Activated naive CD8-positive, alpha-beta T cell treated with anti-CD3 and anti-CD28 coated beads for 36 hours (primary cell): Measurements from ENCODE around the gene RGSL1. TPM values are rescaled to one million over a fixed set of nuclear protein-coding genes. Genes with fewer than 3 reads are reported as not detected.
"Not testable (repeated sequence)": the region's sequence is repeated elsewhere in the genome, so short reads cannot be mapped to it uniquely, and the experiment has no call there.

Experiments used
- DNase-seq: peaks from one replicate; pipeline ENCODE4 v3.0.0; 2021
- H3K27ac Mint-ChIP-seq: one replicate; pipeline ENCODE4 v1.8.0; 2022; ENCODE audit warnings: mild to moderate bottlenecking, moderate library complexity, mixed read lengths
- H3K27me3 Mint-ChIP-seq: one replicate; pipeline ENCODE4 v1.8.0; 2022; ENCODE audit warnings: mild to moderate bottlenecking, mixed read lengths
- H3K36me3 Mint-ChIP-seq: one replicate; pipeline ENCODE4 v1.8.0; 2021; ENCODE audit warnings: mild to moderate bottlenecking, mixed read lengths
- H3K4me1 Mint-ChIP-seq: one replicate; pipeline ENCODE4 v1.8.0; 2021; ENCODE audit warnings: mixed read lengths
- H3K4me3 Mint-ChIP-seq: one replicate; pipeline ENCODE4 v1.8.0; 2022; ENCODE audit warnings: mild to moderate bottlenecking, moderate library complexity, mixed read lengths
- H3K9me3 Mint-ChIP-seq: one replicate; pipeline ENCODE4 v1.8.0; 2022; ENCODE audit warnings: mixed read lengths
- total RNA-seq, 2 experiments: library from RNA; stranded (reverse); gene quantifications; one replicate each; pipeline ENCODE4 v1.2.3, GENCODE V29; 2021

RGSL1 gene
- total RNA-seq, 2 experiments from 2014 or later: not detected

DNA sequence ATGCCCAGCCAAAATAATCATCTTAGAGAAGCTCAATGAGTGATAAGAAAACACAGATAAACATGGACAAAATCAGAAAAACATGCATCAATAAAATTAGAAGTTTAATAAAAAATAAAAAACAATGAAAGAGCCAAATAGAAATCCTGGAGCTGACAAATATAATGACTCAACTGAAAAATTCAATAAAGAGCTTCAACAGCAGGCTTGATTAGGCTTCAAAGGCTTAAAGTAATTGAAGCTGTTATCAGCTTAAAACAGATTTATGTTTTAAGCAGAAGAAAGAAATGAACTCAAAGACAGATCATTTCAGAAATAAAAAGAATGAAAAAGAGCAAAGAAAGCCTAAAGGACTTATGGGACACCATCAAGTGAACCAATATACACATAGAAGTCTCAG, 28.3 kb downstream of the RGSL1 start:
- no peak overlapping the region for H3K4me3 Mint-ChIP-seq
- no peaks in the 10 kb centered on the region for H3K4me1 Mint-ChIP-seq
- H3K27me3 Mint-ChIP-seq: no peaks in the 10 kb centered on the region
- no peaks in the 10 kb centered on the region for H3K36me3 Mint-ChIP-seq
- DNase-seq: no peak
- H3K9me3 Mint-ChIP-seq: peaks cover 11% of the 10 kb centered on the region
- no peak overlapping the region for H3K27ac Mint-ChIP-seq

DNA sequence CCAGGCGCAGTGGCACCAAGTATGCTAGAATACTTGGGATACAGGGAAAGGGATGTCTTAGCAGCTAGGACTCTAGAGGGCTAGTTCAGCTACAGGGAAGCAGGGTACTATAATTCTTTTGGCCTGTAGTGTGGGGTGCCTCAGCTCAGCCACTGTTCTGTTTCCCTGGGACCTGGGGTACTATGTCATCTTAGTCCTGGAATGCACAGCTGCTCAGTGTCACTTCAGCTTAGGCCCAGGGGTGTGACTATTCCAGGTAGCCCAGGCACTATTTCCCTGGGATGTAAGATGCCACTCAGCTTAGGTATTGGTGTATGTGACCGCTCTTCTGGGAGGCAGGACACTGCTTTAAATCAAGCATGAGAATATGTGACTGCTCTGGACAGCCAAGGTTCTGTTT, 34.1 kb downstream of the RGSL1 start:
- no peak overlapping the region for H3K4me3 Mint-ChIP-seq
- H3K27ac Mint-ChIP-seq: no peak overlapping the region
- DNase-seq: no peak
- peaks cover 4% of the 10 kb centered on the region for H3K27me3 Mint-ChIP-seq
- H3K9me3 Mint-ChIP-seq: peaks cover 2% of the 10 kb centered on the region
- H3K36me3 Mint-ChIP-seq: no peaks in the 10 kb centered on the region
- no peaks in the 10 kb centered on the region for H3K4me1 Mint-ChIP-seq

DNA sequence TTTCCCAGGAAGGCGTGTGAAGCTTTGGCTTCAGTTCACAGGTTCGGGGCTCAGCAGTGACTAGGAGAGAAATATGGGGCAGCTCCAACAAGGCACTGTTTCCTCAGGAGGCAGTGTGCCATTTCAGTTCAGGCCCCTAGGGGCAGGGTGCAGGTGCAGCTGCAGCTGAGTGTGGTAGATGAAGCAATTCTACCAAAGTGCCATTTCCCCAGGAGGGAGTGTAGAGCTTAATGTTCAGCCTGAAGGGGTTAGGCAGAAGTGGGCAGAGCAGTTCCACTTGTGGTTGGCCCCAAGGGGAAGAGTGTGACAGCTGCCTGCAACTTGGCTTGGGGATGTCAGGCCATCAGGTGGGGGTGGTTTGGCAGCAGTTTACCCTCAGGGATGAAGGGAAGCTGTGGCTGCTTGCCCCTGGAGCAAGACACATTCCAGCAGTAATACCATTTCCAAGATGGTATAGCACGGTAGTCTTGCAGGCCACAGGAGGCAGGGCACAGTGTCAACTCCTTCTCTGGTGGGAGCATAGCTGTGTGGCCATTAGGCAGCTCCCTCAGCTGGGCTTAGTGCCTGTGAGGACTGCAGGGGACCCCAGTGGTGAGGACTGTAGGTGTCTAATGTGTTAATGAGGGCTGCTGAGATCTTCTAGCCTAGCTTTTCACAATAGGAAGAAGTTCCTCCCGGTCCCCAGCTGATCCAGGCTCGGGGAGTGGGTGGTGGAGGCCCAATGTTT, 34.7 kb downstream of the RGSL1 start:
- DNase-seq: peak; percentile 2
- H3K4me1 Mint-ChIP-seq: no peaks in the 10 kb centered on the region
- peaks cover 1% of the 10 kb centered on the region for H3K9me3 Mint-ChIP-seq
- H3K27me3 Mint-ChIP-seq: peaks cover 4% of the 10 kb centered on the region
- H3K27ac Mint-ChIP-seq: no peak overlapping the region
- no peak overlapping the region for H3K4me3 Mint-ChIP-seq
- no peaks in the 10 kb centered on the region for H3K36me3 Mint-ChIP-seq

DNA sequence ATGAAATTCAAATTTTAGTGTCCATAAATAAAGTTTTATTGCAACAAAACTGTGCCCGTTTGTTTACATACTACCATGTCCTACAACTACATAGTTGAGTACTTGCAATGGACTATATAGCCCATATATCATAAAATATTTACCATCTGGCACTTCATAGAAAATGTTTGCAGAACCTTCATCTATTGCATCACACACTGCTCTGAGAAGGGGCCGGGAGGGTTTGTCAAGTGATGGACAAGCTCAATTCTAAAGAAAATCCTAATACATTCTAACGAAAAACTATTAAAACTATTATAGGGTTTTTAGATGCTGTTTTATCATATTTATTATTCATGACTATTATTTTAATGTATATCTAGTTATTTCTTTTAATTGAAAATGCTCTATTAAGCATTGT, 35.9 kb downstream of the RGSL1 start:
- DNase-seq: no peak
- Mint-ChIP-seq H3K36me3 (no peaks in the 10 kb centered on the region), H3K27ac (no peak overlapping the region), H3K4me3 (no peak overlapping the region), H3K9me3 (peaks cover 1% of the 10 kb centered on the region), H3K27me3 (peaks cover 4% of the 10 kb centered on the region), H3K4me1 (no peaks in the 10 kb centered on the region)

DNA sequence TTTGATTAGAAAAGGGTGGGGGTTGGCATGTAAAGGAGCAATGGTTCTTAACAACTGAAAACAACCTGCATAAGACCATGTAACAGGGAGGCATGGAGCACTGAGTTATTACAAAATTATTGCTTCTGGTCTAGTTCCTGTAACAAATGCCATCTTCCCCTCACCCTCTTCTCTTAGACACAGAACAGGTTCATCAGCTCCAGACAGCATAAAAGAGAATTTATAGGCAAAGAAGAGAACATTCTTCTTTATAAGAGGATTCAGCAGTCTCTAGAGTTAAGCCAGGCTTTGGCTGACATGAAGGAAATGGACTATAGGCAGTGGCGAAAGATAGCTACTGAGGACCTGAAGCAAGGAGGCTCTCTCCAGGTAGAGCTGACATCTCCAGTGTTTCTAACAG, 38.9 kb downstream of the RGSL1 start:
- Mint-ChIP-seq H3K4me1 (no peaks in the 10 kb centered on the region), H3K4me3 (no peak overlapping the region), H3K27me3 (peaks cover 4% of the 10 kb centered on the region), H3K27ac (no peak overlapping the region), H3K9me3 (no peaks in the 10 kb centered on the region), H3K36me3 (no peaks in the 10 kb centered on the region)
- DNase-seq: no peak

DNA sequence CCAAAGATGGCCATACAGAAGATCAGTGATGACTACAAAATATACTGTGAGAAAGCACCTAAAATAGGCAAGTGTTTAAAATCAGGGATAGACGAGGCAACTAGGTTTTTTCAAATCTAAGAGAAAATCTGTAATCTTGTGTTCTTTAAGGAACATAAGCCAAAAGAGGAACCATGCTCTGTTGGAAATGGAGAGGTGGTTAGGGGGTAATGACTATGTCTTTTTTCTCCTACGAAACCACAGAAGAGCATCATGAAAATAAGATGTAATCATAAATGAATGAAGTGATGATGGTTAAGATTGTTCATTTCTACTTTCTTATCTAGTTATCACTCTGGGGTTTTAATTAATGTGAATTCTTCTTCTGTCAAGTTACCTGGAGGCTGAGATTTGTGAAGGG, 43.1 kb downstream of the RGSL1 start:
- Mint-ChIP-seq H3K27ac (no peak overlapping the region), H3K27me3 (peaks cover 3% of the 10 kb centered on the region)

DNA sequence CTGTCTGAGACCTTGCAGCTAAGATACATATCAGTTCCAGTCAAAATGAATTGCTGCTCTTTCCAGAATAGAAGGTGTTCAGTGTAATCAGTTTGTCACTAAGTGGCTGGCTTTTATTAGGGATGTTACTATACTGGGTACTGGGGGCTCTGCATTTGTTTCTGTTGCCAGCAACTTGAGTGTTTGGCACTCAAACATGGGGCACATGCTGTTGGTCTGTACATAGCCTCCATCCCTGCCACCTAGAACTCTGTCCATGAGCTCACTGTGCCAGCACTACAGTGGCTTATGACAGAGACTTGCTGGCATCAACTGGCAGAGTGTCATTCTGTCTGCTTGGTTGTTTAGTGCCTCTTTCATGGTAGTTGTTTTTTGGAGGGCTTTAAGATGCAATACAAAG, 45.1 kb downstream of the RGSL1 start:
- no peak for DNase-seq
- Mint-ChIP-seq H3K4me3 (no peak overlapping the region), H3K27me3 (no peaks in the 10 kb centered on the region), H3K36me3 (no peaks in the 10 kb centered on the region), H3K9me3 (no peaks in the 10 kb centered on the region), H3K27ac (no peak overlapping the region), H3K4me1 (no peaks in the 10 kb centered on the region)

More for the DNA sequence above, 43.1 kb downstream of the RGSL1 start:
- Mint-ChIP-seq H3K9me3 (no peaks in the 10 kb centered on the region), H3K4me3 (no peak overlapping the region), H3K36me3 (no peaks in the 10 kb centered on the region), H3K4me1 (no peaks in the 10 kb centered on the region)
- no peak for DNase-seq

DNA sequence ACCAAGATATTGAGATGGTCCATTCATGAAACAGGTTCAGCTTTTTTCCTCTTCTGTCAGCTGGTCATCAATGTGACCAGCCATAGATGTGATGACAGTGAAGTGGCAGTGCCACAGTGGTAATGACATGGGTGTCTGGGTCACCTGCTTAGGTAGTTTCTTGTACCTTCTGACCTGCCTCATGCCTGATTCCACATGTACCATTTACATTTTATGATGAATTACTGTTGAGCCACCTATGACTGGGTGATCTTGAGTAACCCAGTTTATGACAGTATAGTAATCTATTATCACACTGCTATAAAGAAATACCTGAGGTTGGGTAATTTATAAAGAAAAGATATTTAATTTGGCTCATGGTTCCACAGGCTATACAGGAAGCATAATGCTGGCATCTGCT, 45.7 kb downstream of the RGSL1 start:
- Mint-ChIP-seq H3K9me3 (no peaks in the 10 kb centered on the region), H3K27me3 (no peaks in the 10 kb centered on the region), H3K36me3 (no peaks in the 10 kb centered on the region), H3K27ac (no peak overlapping the region), H3K4me1 (no peaks in the 10 kb centered on the region), H3K4me3 (no peak overlapping the region)
- no peak for DNase-seq

DNA sequence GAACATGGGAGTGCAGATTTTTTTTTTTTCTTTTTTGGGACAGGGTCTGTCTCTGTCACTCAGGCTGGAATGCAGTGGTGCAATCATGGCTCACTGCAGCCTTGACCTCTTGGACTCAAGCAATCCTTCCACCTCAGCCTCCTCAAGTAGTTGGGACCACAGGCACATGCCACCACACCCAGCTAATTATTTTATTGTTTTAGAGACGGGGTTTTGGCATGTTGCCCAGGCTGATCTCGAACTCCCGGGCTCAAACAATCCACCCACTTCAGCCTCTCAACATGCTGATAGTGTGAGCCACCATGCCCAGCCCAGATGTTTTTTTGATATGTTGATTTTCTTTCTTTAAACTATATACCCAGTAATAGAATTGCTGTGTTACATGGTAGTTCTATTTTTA, 57.7 kb downstream of the RGSL1 start:
- Mint-ChIP-seq H3K4me3 (no peak overlapping the region), H3K27me3 (no peaks in the 10 kb centered on the region), H3K27ac (no peak overlapping the region)

DNA sequence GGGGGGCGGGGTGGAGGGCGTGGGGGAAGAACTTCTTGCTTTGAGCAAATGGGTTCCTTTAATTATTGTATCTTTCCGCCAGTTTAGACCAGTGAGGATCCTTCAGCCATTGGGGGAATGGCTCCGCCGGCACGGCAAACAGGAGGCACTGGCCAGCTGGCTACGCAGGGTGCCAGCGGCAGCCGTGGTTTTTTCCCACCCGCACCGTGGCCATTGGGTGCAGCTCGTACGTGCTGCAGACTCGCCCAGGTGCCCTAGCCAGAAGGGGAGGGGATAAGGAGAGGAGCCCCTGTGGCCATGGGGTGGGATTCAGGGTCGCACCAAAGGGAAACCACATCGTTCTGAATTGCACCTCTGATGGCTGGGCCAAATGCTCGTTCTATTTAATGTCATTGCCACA, 65.6 kb downstream of the RGSL1 start:
- peaks cover 14% of the 10 kb centered on the region for H3K9me3 Mint-ChIP-seq
- H3K4me1 Mint-ChIP-seq: no peaks in the 10 kb centered on the region
- peaks cover 16% of the 10 kb centered on the region for H3K27me3 Mint-ChIP-seq
- H3K27ac Mint-ChIP-seq: no peak overlapping the region
- no peaks in the 10 kb centered on the region for H3K36me3 Mint-ChIP-seq
- no peak for DNase-seq
- H3K4me3 Mint-ChIP-seq: no peak overlapping the region

More for the DNA sequence above, 57.7 kb downstream of the RGSL1 start:
- no peaks in the 10 kb centered on the region for H3K36me3 Mint-ChIP-seq
- no peak for DNase-seq
- H3K4me1 Mint-ChIP-seq: no peaks in the 10 kb centered on the region
- H3K9me3 Mint-ChIP-seq: peaks cover 3% of the 10 kb centered on the region

DNA sequence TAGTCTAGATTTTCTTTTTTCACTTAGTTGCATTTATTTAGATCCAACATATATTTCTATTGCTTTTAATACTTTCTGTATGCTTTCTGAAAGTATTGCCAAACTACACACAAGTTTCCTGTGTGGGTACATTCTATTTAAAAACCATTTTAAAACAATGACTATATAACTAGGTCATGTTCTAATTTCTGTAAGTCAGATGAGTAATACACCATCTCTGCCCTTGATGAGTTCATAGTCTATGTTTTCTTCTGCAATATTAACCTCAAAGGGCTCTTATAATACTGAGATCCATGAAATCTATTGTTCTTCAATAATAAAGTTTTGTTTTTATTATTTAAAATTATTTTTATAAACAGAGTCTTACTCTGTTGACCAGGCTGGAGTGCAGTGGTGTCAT, 70.8 kb downstream of the RGSL1 start:
- Mint-ChIP-seq H3K36me3 (peaks cover 2% of the 10 kb centered on the region), H3K4me1 (no peaks in the 10 kb centered on the region), H3K27ac (no peak overlapping the region), H3K27me3 (peaks cover 23% of the 10 kb centered on the region), H3K4me3 (no peak overlapping the region), H3K9me3 (peaks cover 26% of the 10 kb centered on the region)
- DNase-seq: no peak

DNA sequence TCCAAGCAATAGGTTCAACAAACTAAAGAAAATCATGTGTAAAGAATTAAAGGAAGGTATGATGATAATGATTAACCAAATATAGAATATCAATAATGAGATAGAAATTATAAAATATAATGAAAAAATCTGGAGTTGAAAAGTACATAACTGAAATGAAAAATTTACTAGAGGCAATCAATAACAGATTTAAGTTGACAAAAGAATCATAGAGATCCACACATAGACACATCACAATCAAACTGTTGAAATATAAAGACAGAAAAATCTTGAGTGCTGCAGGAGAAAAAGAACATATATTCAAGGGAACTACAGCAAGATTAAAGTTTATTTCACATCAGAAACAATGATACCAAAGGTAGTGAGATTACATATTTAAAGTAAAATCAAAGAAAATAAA, 75.4 kb downstream of the RGSL1 start:
- no peak overlapping the region for H3K4me3 Mint-ChIP-seq
- peaks cover 2% of the 10 kb centered on the region for H3K36me3 Mint-ChIP-seq

DNA sequence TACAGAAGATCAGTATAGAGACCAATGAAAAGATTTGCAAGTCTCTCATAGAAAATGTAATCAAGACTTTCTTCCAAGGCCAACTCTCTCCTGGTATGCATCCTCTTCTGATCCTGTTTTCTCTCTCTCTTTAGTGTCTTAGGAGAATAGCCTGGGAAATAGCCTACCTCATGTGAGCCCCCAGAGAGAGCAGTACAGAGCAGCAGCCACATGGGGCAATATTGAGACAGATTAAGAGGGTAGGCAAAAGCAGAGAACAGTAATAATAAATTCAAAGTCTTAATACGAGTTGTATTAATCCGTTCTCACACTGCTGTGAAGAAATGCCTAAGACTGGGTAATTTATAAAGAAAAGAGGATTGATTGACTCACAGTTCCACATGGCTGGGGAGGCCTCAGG, 77.7 kb downstream of the RGSL1 start:
- peaks cover 4% of the 10 kb centered on the region for H3K27me3 Mint-ChIP-seq
- H3K4me1 Mint-ChIP-seq: no peaks in the 10 kb centered on the region
- peaks cover 2% of the 10 kb centered on the region for H3K36me3 Mint-ChIP-seq
- H3K4me3 Mint-ChIP-seq: no peak overlapping the region
- no peak overlapping the region for H3K27ac Mint-ChIP-seq
- peaks cover 22% of the 10 kb centered on the region for H3K9me3 Mint-ChIP-seq
- DNase-seq: no peak

More for the DNA sequence above, 75.4 kb downstream of the RGSL1 start:
- Mint-ChIP-seq H3K9me3 (peaks cover 22% of the 10 kb centered on the region), H3K27me3 (peaks cover 12% of the 10 kb centered on the region), H3K4me1 (no peaks in the 10 kb centered on the region), H3K27ac (no peak overlapping the region)
- no peak for DNase-seq

DNA sequence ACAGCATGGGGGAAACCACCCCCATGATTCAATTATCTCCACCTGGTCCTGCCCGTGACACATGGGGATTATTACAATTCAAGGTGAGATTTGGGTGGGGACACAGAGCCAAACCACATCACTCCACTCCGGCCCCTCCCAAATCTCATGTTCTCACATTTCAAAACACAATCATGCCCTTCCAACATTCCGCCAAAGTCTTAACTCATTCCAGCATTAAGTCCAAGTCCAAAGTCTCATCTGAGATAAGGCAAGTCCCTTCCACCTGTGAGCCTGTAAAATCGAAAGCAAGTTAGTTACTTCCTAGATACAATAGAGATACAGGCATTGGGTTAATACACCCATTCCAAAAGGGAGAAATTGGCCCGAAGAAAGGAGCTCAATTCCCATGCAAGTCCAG, 78.3 kb downstream of the RGSL1 start:
- not testable (repeated sequence) for H3K4me1 Mint-ChIP-seq, DNase-seq, H3K27me3 Mint-ChIP-seq, H3K4me3 Mint-ChIP-seq, H3K36me3 Mint-ChIP-seq, H3K27ac Mint-ChIP-seq
- H3K9me3 Mint-ChIP-seq: peaks cover 22% of the 10 kb centered on the region

DNA sequence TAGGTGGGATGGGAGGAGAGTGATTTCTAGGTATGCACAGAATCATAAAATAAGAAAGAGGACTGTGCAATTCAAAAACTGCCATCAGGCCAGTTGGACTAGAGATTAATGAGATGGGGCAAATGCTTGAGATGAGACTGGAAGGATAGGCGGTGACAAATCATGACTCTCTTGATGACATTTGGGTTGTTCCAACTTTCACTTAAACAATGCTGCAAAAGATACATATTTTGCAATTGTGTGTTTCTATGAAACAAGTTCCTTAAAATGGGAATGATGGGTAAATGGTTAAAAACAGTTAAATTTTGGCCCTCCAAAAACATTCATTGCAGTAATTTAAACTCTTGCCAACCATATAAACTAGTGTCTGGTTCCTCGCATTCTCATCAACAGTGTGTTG, 84.0 kb downstream of the RGSL1 start:
- H3K27me3 Mint-ChIP-seq: peaks cover 7% of the 10 kb centered on the region
- no peaks in the 10 kb centered on the region for H3K36me3 Mint-ChIP-seq
- no peak overlapping the region for H3K27ac Mint-ChIP-seq
- peaks cover 2% of the 10 kb centered on the region for H3K9me3 Mint-ChIP-seq
- H3K4me1 Mint-ChIP-seq: no peaks in the 10 kb centered on the region
- H3K4me3 Mint-ChIP-seq: no peak overlapping the region
- no peak for DNase-seq

DNA sequence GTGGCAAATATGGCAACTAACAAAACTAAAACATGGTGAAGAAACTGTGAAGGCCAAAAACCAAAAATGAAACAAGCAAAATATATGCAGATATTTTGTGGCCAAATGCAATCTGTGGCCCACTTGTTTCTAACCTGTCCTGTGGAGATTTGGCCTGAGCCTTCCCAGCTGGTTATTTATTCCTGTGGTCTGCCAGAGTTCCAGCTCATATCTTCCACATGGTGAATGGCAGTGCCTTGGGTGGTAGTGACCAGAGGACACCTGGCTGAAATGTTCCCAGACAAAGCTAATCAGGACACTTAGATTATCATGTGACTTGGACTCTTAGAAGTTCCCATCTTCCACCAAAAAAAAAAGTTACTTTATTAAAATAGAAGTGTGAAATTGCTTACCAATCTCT, 99.4 kb downstream of the RGSL1 start:
- no peak for DNase-seq
- Mint-ChIP-seq H3K27ac (no peak overlapping the region), H3K27me3 (peaks cover 12% of the 10 kb centered on the region), H3K36me3 (no peaks in the 10 kb centered on the region), H3K4me1 (no peaks in the 10 kb centered on the region), H3K9me3 (peaks cover 5% of the 10 kb centered on the region), H3K4me3 (no peak overlapping the region)
